H1 (cell line): Measurements from ENCODE around the gene MEX3C. TPM values are rescaled to one million over a fixed set of nuclear protein-coding genes. Genes with fewer than 3 reads are reported as not detected.

Experiments used
- CTCF ChIA-PET: fragments of 300-600 bp; sonication (Branson Sonifier 250); formaldehyde crosslinking; loops from one replicate; lab custom pipeline; 2021; ENCODE audit not compliant: partially characterized antibody; lab: Charles Lee
- POLR2A ChIA-PET: fragments of 300-600 bp; sonication (Branson Sonifier 250); formaldehyde crosslinking; loops from one replicate; lab custom pipeline; 2021; ENCODE audit warnings: inconsistent platforms; ENCODE audit not compliant: partially characterized antibody; lab: Charles Lee
- DNase-seq, 2 experiments: peaks; one replicate each; pipeline versions ENCODE4 v3.0.0 to v3.0.0-alpha.2; 2010 to 2022; ENCODE audit warnings: low spot score in 2 of 2, low read depth in 1 of 2, mixed read lengths in 1 of 2
- FAIRE-seq: peaks from 2 replicates; lab custom pipeline; 2011; peaks lifted over from hg19 to GRCh38; lab: Jason Lieb, UNC
- H2AFZ ChIP-seq: 2 replicates; pipeline ENCODE4 v1.8.1; 2012; ENCODE audit warnings: low read length, inconsistent platforms
- H2AK5ac ChIP-seq: 2 replicates; pipeline ENCODE4 v1.6.1; 2013; ENCODE audit warnings: low read depth, low read length
- H2BK120ac ChIP-seq: replicated peaks from 2 replicates; pipeline ENCODE3; 2013; ENCODE audit warnings: low read depth, low read length, inconsistent platforms
- H2BK12ac ChIP-seq: 2 replicates; pipeline ENCODE4 v1.6.1; 2013; ENCODE audit warnings: low read depth, low read length
- H2BK15ac ChIP-seq: 2 replicates; pipeline ENCODE4 v1.6.1; 2013; ENCODE audit warnings: low read length
- H2BK20ac ChIP-seq: 2 replicates; pipeline ENCODE4 v1.6.1; 2013; ENCODE audit warnings: low read length
- H2BK5ac ChIP-seq: 2 replicates; pipeline ENCODE4 v1.6.1; 2013; ENCODE audit warnings: low read depth, low read length
- H3K14ac ChIP-seq: 2 replicates; pipeline ENCODE4 v1.6.1; 2013; ENCODE audit warnings: inconsistent platforms; ENCODE audit not compliant: insufficient read length
- H3K18ac ChIP-seq: 2 replicates; pipeline ENCODE4 v1.6.1; 2013; ENCODE audit warnings: low read length; ENCODE audit errors: extremely low read depth
- H3K23ac ChIP-seq: 2 replicates; pipeline ENCODE4 v1.6.1; 2013; ENCODE audit warnings: inconsistent platforms; ENCODE audit not compliant: insufficient read length
- H3K23me2 ChIP-seq: 2 replicates; pipeline ENCODE4 v1.6.1; 2013; ENCODE audit warnings: low read depth, low read length
- H3K27ac ChIP-seq: 2 replicates; pipeline ENCODE4 v1.6.1; 2011; ENCODE audit warnings: low read depth, low read length, inconsistent platforms
- H3K27me3 ChIP-seq, 4 experiments: replicated peaks in 1 of 4; 1 replicate in 1 of 4; 2 replicates in 3 of 4; pipeline versions ENCODE4 v1.6.1 to v1.8.1; 2011 to 2013; ENCODE audit warnings: low read length in 3 of 4, mild to moderate bottlenecking in 3 of 4, inconsistent platforms in 2 of 4, mixed read lengths in 2 of 4, moderate library complexity in 1 of 4; ENCODE audit not compliant: control insufficient read depth in 3 of 4, insufficient read depth in 3 of 4; ENCODE audit errors: extremely low read depth in 1 of 4
- H3K36me3 ChIP-seq, 4 experiments: 2 replicates each; pipeline versions ENCODE4 v1.6.1 to v1.8.1; 2011 to 2013; ENCODE audit warnings: mild to moderate bottlenecking in 4 of 4, low read length in 3 of 4, moderate library complexity in 2 of 4, control low read depth in 1 of 4, inconsistent platforms in 1 of 4; ENCODE audit not compliant: insufficient read depth in 4 of 4, control insufficient read depth in 2 of 4
- H3K4ac ChIP-seq: replicated peaks from 2 replicates; pipeline ENCODE3; 2013; ENCODE audit warnings: low read length, low read depth, mixed read lengths, inconsistent platforms; ENCODE audit not compliant: insufficient read length
- H3K4me1 ChIP-seq, 4 experiments: replicated peaks in 1 of 4; 1 replicate in 1 of 4; 2 replicates in 3 of 4; pipeline versions ENCODE4 v1.6.1 to v1.8.1; 2011 to 2013; ENCODE audit warnings: low read length in 3 of 4, inconsistent platforms in 2 of 4, mixed read lengths in 1 of 4; ENCODE audit not compliant: insufficient read depth in 4 of 4, control insufficient read depth in 3 of 4
- H3K4me2 ChIP-seq, 2 experiments: 2 replicates each; pipeline versions ENCODE4 v1.6.1 to v1.8.1; 2011 to 2013; ENCODE audit warnings: low read depth in 2 of 2, low read length in 2 of 2, control low read depth in 1 of 2, inconsistent platforms in 1 of 2, mild to moderate bottlenecking in 1 of 2; ENCODE audit not compliant: insufficient read depth in 1 of 2
- H3K4me3 ChIP-seq, 4 experiments: fragments of 200-600, 300-600 bp in 1 of 4; sonication (generic), shearing (Covaris generic), sonication (Bioruptor Twin) in 1 of 4; 2 replicates each; pipeline versions ENCODE4 v1.5.1 to v1.8.1; 2011 to 2016; ENCODE audit warnings: low read length in 4 of 4, low read depth in 3 of 4, control low read depth in 2 of 4, inconsistent platforms in 2 of 4, mild to moderate bottlenecking in 2 of 4, mixed read lengths in 1 of 4, moderate library complexity in 1 of 4; ENCODE audit not compliant: insufficient read depth in 2 of 4; ENCODE audit errors: extremely low read depth in 1 of 4
- H3K56ac ChIP-seq: replicated peaks from 2 replicates; pipeline ENCODE3; 2013; ENCODE audit warnings: low read depth, mild to moderate bottlenecking, mixed read lengths, low read length, inconsistent platforms; ENCODE audit not compliant: insufficient read length
- H3K79me1 ChIP-seq: 2 replicates; pipeline ENCODE4 v1.6.1; 2013; ENCODE audit warnings: low read depth, low read length, control low read depth
- H3K79me2 ChIP-seq, 2 experiments: 2 replicates each; pipeline versions ENCODE4 v1.6.1 to v1.8.1; 2012 to 2013; ENCODE audit warnings: low read length in 2 of 2, mild to moderate bottlenecking in 2 of 2, inconsistent platforms in 1 of 2; ENCODE audit not compliant: insufficient read depth in 2 of 2, control insufficient read depth in 1 of 2
- H3K9ac ChIP-seq, 4 experiments: replicated peaks in 1 of 4; 1 replicate in 1 of 4; 2 replicates in 3 of 4; pipeline versions ENCODE4 v1.6.1 to v1.8.1; 2011 to 2013; ENCODE audit warnings: low read depth in 3 of 4, low read length in 3 of 4, control low read depth in 2 of 4, mild to moderate bottlenecking in 2 of 4, moderate library complexity in 2 of 4, inconsistent platforms in 1 of 4; ENCODE audit errors: extremely low read depth in 1 of 4
- H3K9me3 ChIP-seq, 2 experiments: 2 replicates each; pipeline versions ENCODE4 v1.6.1 to v1.8.1; 2012 to 2013; ENCODE audit warnings: mild to moderate bottlenecking in 2 of 2, moderate library complexity in 2 of 2, control low read depth in 1 of 2, inconsistent platforms in 1 of 2, low read depth in 1 of 2, low read length in 1 of 2, mixed read lengths in 1 of 2; ENCODE audit not compliant: insufficient read depth in 2 of 2
- H4K20me1 ChIP-seq, 2 experiments: replicated peaks in 1 of 2; 2 replicates each; pipeline versions ENCODE3 to v1.8.1; 2011 to 2013; ENCODE audit warnings: inconsistent platforms in 2 of 2, low read length in 2 of 2, mild to moderate bottlenecking in 1 of 2; ENCODE audit not compliant: insufficient read depth in 2 of 2, control insufficient read depth in 1 of 2
- H4K5ac ChIP-seq: 2 replicates; pipeline ENCODE4 v1.6.1; 2013; ENCODE audit warnings: low read length, low read depth, mixed read lengths, inconsistent platforms; ENCODE audit not compliant: insufficient read length
- H4K8ac ChIP-seq: 2 replicates; pipeline ENCODE4 v1.8.0; 2013; ENCODE audit warnings: mild to moderate bottlenecking, moderate library complexity, low read length, inconsistent platforms; ENCODE audit not compliant: insufficient read depth; ENCODE audit errors: extremely low read depth
- H4K91ac ChIP-seq: replicated peaks from 2 replicates; pipeline ENCODE3; 2013; ENCODE audit warnings: low read length, mixed read lengths, inconsistent platforms; ENCODE audit not compliant: insufficient read length
- ATF2 ChIP-seq: IDR thresholded peaks from 2 replicates; pipeline ENCODE4 v1.6.1; 2012; ENCODE audit warnings: low read length, inconsistent platforms
- BACH1 ChIP-seq: IDR thresholded peaks from 2 replicates; pipeline ENCODE4 v1.6.1; 2012; ENCODE audit warnings: low read length, improper control_type of control experiment
- CREB1 ChIP-seq: IDR thresholded peaks from 2 replicates; pipeline ENCODE4 v1.6.1; 2012; ENCODE audit warnings: inconsistent platforms
- EP300 ChIP-seq, 2 experiments: IDR thresholded peaks; 1 replicate in 1 of 2; 2 replicates in 1 of 2; pipeline ENCODE4 v1.6.1; 2011 to 2012; ENCODE audit warnings: low read depth in 2 of 2, low read length in 2 of 2, mild to moderate bottlenecking in 2 of 2, borderline replicate concordance in 1 of 2, inconsistent platforms in 1 of 2, moderate library complexity in 1 of 2
- EZH2 ChIP-seq: fragments of 200-600 bp; sonication (generic); IDR thresholded peaks from 2 replicates; pipeline ENCODE4 v1.7.1; 2012; ENCODE audit warnings: low read depth, mild to moderate bottlenecking, moderate library complexity, low read length, inconsistent platforms; ENCODE audit not compliant: severe bottlenecking
- GTF2F1 ChIP-seq: IDR thresholded peaks from 2 replicates; pipeline ENCODE4 v1.6.1; 2012; ENCODE audit warnings: low read depth, low read length, improper control_type of control experiment, borderline replicate concordance
- KDM5A ChIP-seq: fragments of 200-600 bp; IDR thresholded peaks from 2 replicates; pipeline ENCODE4 v1.7.1; 2012; ENCODE audit warnings: mild to moderate bottlenecking, low read length, inconsistent platforms, mixed read lengths
- NANOG ChIP-seq: IDR thresholded peaks from 2 replicates; pipeline ENCODE4 v1.6.1; 2011; ENCODE audit warnings: low read length, low read depth, mild to moderate bottlenecking, inconsistent platforms; ENCODE audit not compliant: insufficient read depth, poor library complexity, severe bottlenecking
- PHF8 ChIP-seq: fragments of 200-600 bp; sonication (generic); conservative IDR thresholded peaks from 2 replicates; pipeline ENCODE4 v1.7.1; 2012; ENCODE audit warnings: low read depth, mild to moderate bottlenecking, inconsistent platforms, low read length, moderate library complexity
- TBP ChIP-seq: IDR thresholded peaks from 2 replicates; pipeline ENCODE4 v1.6.1; 2011; ENCODE audit warnings: low read depth, low read length, improper control_type of control experiment
- WGBS, 2 experiments: shearing (Covaris generic) in 1 of 2; methylation state at CpG; one replicate each; pipeline versions ENCODE4 v1.1.6 to v1.1.7; 2013 to 2015; ENCODE audit warnings: low lambda C conversion rate in 2 of 2, mixed read lengths in 2 of 2, inconsistent platforms in 1 of 2, low coverage in 1 of 2, missing lambda C conversion rate in 1 of 2; ENCODE audit not compliant: insufficient replicate concordance in 2 of 2, insufficient coverage in 1 of 2, insufficient read length in 1 of 2; ENCODE audit errors: extremely low coverage in 1 of 2, missing lambda C conversion rate in 1 of 2; 5-methylcytosine and 5-hydroxymethylcytosine counted together
- polyA plus RNA-seq, 7 experiments: library from polyadenylated mRNA; depleted of rRNA in 3 of 7; stranded (reverse) in 5 of 7; unstranded in 2 of 7; fragments of >200 nt in 5 of 7; fragments of 200-250 nt in 2 of 7; gene quantifications; 1 replicate in 5 of 7; 2 replicates in 1 of 7; 4 replicates in 1 of 7; pipeline versions ENCODE4 v1.2.1 to v1.2.3, GENCODE V29; 2011 to 2013; ENCODE audit warnings: missing spikeins in 2 of 7, mixed read lengths in 2 of 7
- total RNA-seq: library from RNA; stranded (reverse); fragmentation: NEBNext Ultra II Directional; extraction: Animal tissue kit (Norgen Biotek cat#: 25700); gene quantifications from 2 replicates; pipeline ENCODE4 v1.2.1, GENCODE V29; 2021

Gene MEX3C
- total and polyA plus RNA-seq, 2 of the 8 experiments (the other 6 are each of a cell fraction or from before 2014, with no cell fraction given): 48.2 to 103 TPM

GRCh38 chr18:51137026-51137729 is 60.3 kb downstream of the MEX3C start:
- WGBS, 2 experiments: 92% methylated on average over 20 of the region's 21 CpGs; no CpG with 5 or more reads in 1 of the 2 experiments
- no peak overlapping the region for H4K5ac ChIP-seq
- H2BK15ac ChIP-seq: no peak overlapping the region
- no peak overlapping the region for H3K27ac ChIP-seq
- no peaks in the 10 kb centered on the region for H3K9me3 ChIP-seq
- H3K9ac ChIP-seq: no peak overlapping the region
- peak overlapping the region; percentile 7; the same call in 1 of the 2 replicates for H4K8ac ChIP-seq
- H2BK120ac ChIP-seq: no peak overlapping the region
- H3K23me2 ChIP-seq: no peaks in the 10 kb centered on the region
- H3K79me1 ChIP-seq: no peaks in the 10 kb centered on the region
- no peaks in the 10 kb centered on the region for H3K36me3 ChIP-seq
- H2BK20ac ChIP-seq: no peak overlapping the region
- H3K27me3 ChIP-seq: no peaks in the 10 kb centered on the region
- ChIA-PET POLR2A (interaction anchor here (1.0 to 2.9 kb wide), 4 partner anchors 12 to 59 kb away, joined by 3 to 17 read pairs (median 4); partner anchors contain the start of gene MEX3C), CTCF (interaction anchor here (0.6 to 2.6 kb wide), 15 partner anchors 13 to 595 kb away, joined by 3 to 12 read pairs (median 4); no protein-coding TSS in a partner anchor)
- H3K4me2 ChIP-seq: no peak overlapping the region
- H3K23ac ChIP-seq: no peak overlapping the region
- peaks cover 0 to 5% (median 0%) of the 10 kb centered on the region in 4 experiments; a peak in 1 of 7 replicates for H3K4me1 ChIP-seq
- H2BK12ac ChIP-seq: no peak overlapping the region
- DNase-seq: no peak
- no peak overlapping the region for H2AK5ac ChIP-seq
- no peak overlapping the region for H3K18ac ChIP-seq
- H3K14ac ChIP-seq: no peak overlapping the region
- H4K91ac ChIP-seq: peak overlapping the region; percentile 58
- H2AFZ ChIP-seq: no peak overlapping the region
- H2BK5ac ChIP-seq: no peak overlapping the region
- no peak for FAIRE-seq
- no peak overlapping the region for H3K4ac ChIP-seq
- no peaks in the 10 kb centered on the region for H4K20me1 ChIP-seq
- H3K4me3 ChIP-seq: no peak overlapping the region
- no peak overlapping the region for H3K56ac ChIP-seq
- no peaks in the 10 kb centered on the region for H3K79me2 ChIP-seq
- TF ChIP-seq PHF8 (no peak), TBP (no peak), ATF2 (no peak), CREB1 (no peak), GTF2F1 (no peak), NANOG (no peak), KDM5A (no peak), EP300 (IDR thresholded peaks at IDR 0.05; ENCODE audit: borderline replicate concordance in 1 of 2, low read depth in 2 of 2, low read length in 2 of 2) (no peak), BACH1 (no peak), EZH2 (no peak)
